Upper lobe of right lung (tissue), 1 donor: ENCODE data around the gene ZNF664. TPM values are rescaled to one million over a fixed set of nuclear protein-coding genes. Genes with fewer than 3 reads are reported as not detected.

Experiments used
- ATAC-seq: fragments of 200-7000 bp; cut with Tn5 transposase; one replicate; pipeline ENCODE4 v1.9.1; 2020; ENCODE audit warnings: mild to moderate bottlenecking, moderate library complexity
- DNase-seq: peaks from one replicate; pipeline ENCODE4 v3.0.0-alpha.2; 2020
- H3K27ac ChIP-seq: fragments of 200-600 bp; one replicate; pipeline ENCODE4 v1.8.0; 2022
- H3K27me3 ChIP-seq: fragments of 200-600 bp; one replicate; pipeline ENCODE4 v1.8.0; 2022; ENCODE audit warnings: mild to moderate bottlenecking
- H3K36me3 ChIP-seq: fragments of 200-600 bp; one replicate; pipeline ENCODE4 v1.8.0; 2022
- H3K4me1 ChIP-seq: fragments of 200-600 bp; one replicate; pipeline ENCODE4 v1.8.0; 2022
- H3K4me3 ChIP-seq: fragments of 200-600 bp; one replicate; pipeline ENCODE4 v1.8.0; 2022; ENCODE audit warnings: mild to moderate bottlenecking
- H3K9me3 ChIP-seq: fragments of 200-600 bp; one replicate; pipeline ENCODE4 v1.8.0; 2022
- CTCF ChIP-seq: fragments of 200-600 bp; IDR thresholded peaks from one replicate; pipeline ENCODE4 v1.8.0; 2022; ENCODE audit warnings: antibody characterized with exemption
- intact Hi-C: fragments of 100-400 bp; cut with DNase I; formaldehyde crosslinking; loops from one replicate; pipeline ENCODE4 v1.11.0; 2022
- total RNA-seq: library from RNA; stranded (reverse); fragmentation: NEBNext Ultra II Directional; extraction: Animal tissue kit (Norgen Biotek cat#: 25700); gene quantifications from one replicate; pipeline ENCODE4 v1.2.1, GENCODE V29; 2021
- donor health status: DM: no; HTN: yes; CAD: no; lungs with severe emphysema.

The ZNF664 gene
- total RNA-seq, 1 donor from 2014 or later, result 92.3 TPM

- H3K4me1 ChIP-seq, result peaks cover 8% of the 10 kb centered on the region
- intact Hi-C loops, result no loop called here
- no peak for ATAC-seq
- no peak overlapping the region for H3K27ac ChIP-seq
- no peaks in the 10 kb centered on the region for H3K27me3 ChIP-seq
- no peaks in the 10 kb centered on the region for H3K9me3 ChIP-seq
- DNase-seq, result no peak
- H3K36me3 ChIP-seq, result no peaks in the 10 kb centered on the region
- no peak for TF ChIP-seq CTCF
- H3K4me3 ChIP-seq, result no peak overlapping the region
These were observed 9.2 kb upstream of the ZNF664 start for GRCh38 chr12:123963821-123964220.

- Histone ChIP-seq H3K27ac (no peak overlapping the region), H3K9me3 (no peaks in the 10 kb centered on the region), H3K27me3 (no peaks in the 10 kb centered on the region), H3K4me3 (no peak overlapping the region), H3K4me1 (peaks cover 14% of the 10 kb centered on the region), H3K36me3 (no peaks in the 10 kb centered on the region)
- no peak for TF ChIP-seq CTCF
- ATAC-seq (no peak), DNase-seq (no peak)
- intact Hi-C loops, result no loop called here
These were observed 7.6 kb upstream of the ZNF664 start for GRCh38 chr12:123965382-123965781.

- Histone ChIP-seq H3K4me1 (peaks cover 20% of the 10 kb centered on the region), H3K36me3 (no peaks in the 10 kb centered on the region), H3K27ac (no peak overlapping the region), H3K27me3 (no peaks in the 10 kb centered on the region), H3K4me3 (no peak overlapping the region), H3K9me3 (no peaks in the 10 kb centered on the region)
- ATAC-seq (peak; percentile 51), DNase-seq (no peak)
- intact Hi-C loops, result no loop called here
- TF ChIP-seq CTCF, result no peak
These were observed 6.4 kb upstream of the ZNF664 start for GRCh38 chr12:123966596-123966995.

- H3K36me3 ChIP-seq, result no peaks in the 10 kb centered on the region
- H3K4me3 ChIP-seq, result no peak overlapping the region
- DNase-seq (no peak), ATAC-seq (no peak)
- no peaks in the 10 kb centered on the region for H3K27me3 ChIP-seq
- peaks cover 20% of the 10 kb centered on the region for H3K4me1 ChIP-seq
- intact Hi-C loops, result no loop called here
- no peak overlapping the region for H3K27ac ChIP-seq
- no peaks in the 10 kb centered on the region for H3K9me3 ChIP-seq
- TF ChIP-seq CTCF, result no peak
These were observed 5.9 kb upstream of the ZNF664 start for GRCh38 chr12:123967121-123967586.

- ATAC-seq (no peak), DNase-seq (no peak)
- Histone ChIP-seq H3K9me3 (no peaks in the 10 kb centered on the region), H3K27ac (peak overlapping the region; percentile 93), H3K36me3 (peaks cover 3% of the 10 kb centered on the region), H3K4me3 (peak overlapping the region; percentile 78), H3K27me3 (no peaks in the 10 kb centered on the region), H3K4me1 (peaks cover 30% of the 10 kb centered on the region)
- intact Hi-C loops, result no loop called here
- TF ChIP-seq CTCF, result no peak
These were observed 1.6 kb upstream of the ZNF664 start for GRCh38 chr12:123971449-123971769.

- peaks cover 8% of the 10 kb centered on the region for H3K36me3 ChIP-seq
- no peak for TF ChIP-seq CTCF
- H3K4me3 ChIP-seq, result peak overlapping the region; percentile 78
- peak; percentile 77 for DNase-seq
- H3K27me3 ChIP-seq, result no peaks in the 10 kb centered on the region
- intact Hi-C loops, result no loop called here
- ATAC-seq, result peak; percentile 6
- H3K27ac ChIP-seq, result peak overlapping the region; percentile 93
- H3K9me3 ChIP-seq, result no peaks in the 10 kb centered on the region
- H3K4me1 ChIP-seq, result peaks cover 30% of the 10 kb centered on the region
These were observed 1.1 kb upstream of the ZNF664 start for GRCh38 chr12:123971770-123972456.
